ENCODE measurements around the gene EDIL3.
"Not testable (repeated sequence)": the region's sequence is repeated elsewhere in the genome, so short reads cannot be mapped to it uniquely, and the experiment has no call there.

EDIL3 gene

DNA sequence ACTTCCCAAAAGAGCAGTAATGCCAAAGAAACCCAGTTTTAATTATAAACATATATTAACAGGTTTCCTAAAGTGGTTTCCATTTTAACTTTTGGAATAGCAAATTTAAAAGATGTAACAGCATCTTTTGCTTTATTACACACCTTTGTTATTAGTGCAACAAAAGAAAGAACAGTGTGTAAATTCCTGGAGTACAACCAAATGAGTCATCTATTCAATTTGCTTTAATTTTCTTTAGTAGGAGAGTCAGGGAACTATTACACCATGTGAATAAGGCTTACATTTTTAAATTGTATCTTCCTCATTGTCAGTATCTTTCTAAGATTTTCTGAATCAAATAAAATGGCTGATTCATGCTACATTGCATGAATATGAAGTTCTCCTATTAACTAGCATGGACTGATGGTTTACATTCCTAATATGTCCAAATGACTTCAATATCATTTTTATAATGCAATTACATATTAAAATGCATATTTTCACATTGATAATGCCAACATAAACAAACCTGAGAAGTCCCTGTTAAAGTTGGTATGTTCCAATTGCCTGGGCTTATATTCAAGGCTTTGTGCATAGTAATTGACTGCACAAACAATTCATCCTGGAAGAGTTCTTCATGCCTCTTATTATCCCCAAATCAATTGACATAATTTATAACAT, 22.5 kb downstream of the EDIL3 start:
- TF ChIP-seq ZNF274 (IDR thresholded peaks at IDR 0.05; ENCODE audit: low read depth, low read length): no peak
- H3K4me3 ChIP-seq (ENCODE audit: low read length): no peak overlapping the region

- TF ChIP-seq ZNF274 (IDR thresholded peaks at IDR 0.05; ENCODE audit: low read depth, low read length): no peak
- H3K4me3 ChIP-seq (ENCODE audit: low read length): no peak overlapping the region
These were observed 23.1 kb downstream of the EDIL3 start for GRCh38 chr5:84361572-84361971.

GRCh38 chr5:84360056-84360455, 24.6 kb downstream of the EDIL3 start:
- no peak for TF ChIP-seq ZNF274 (IDR thresholded peaks at IDR 0.05; ENCODE audit: low read depth, low read length)
- no peak overlapping the region for H3K4me3 ChIP-seq (ENCODE audit: low read length)

DNA sequence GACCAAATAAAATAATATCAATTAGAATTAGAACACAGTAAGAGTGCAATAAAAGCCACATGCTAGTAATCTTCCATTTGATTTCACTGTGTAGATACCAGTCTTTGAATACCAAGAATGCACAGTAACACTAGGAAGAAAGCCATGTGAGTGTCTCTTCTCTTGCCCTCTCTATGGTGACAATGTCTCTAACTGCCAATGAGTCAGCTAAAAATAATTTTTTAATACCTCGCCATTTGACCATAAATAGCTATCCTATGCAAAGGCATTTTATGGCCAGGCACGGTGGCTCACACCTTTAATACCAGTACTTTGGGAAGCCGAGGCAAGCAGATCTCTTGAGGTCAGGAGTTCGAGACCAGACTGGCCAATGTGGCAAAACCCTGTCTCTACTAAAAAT, 30.6 kb downstream of the EDIL3 start:
- TF ChIP-seq ZNF274 (IDR thresholded peaks at IDR 0.05; ENCODE audit: low read depth, low read length): no peak
- H3K4me3 ChIP-seq (ENCODE audit: low read length): no peak overlapping the region

DNA sequence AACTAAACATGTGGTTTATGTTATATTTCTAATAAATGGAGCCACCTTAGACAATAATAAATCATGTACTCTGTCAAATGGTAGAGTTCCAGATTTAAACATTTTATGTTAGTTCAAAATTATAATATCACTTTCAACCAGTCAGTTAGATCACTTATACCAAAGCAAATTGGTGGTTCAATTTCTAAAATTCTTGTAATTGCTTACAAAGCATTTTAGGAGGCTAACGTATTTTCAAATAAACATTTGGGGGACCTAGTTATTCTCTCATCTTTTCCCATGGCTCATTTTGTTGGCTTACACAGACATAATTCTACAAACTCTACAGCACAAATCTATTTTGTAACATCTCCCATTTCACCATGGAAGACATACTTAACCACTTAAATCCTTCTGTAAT, 39.9 kb downstream of the EDIL3 start:
- no peak for TF ChIP-seq ZNF274 (IDR thresholded peaks at IDR 0.05; ENCODE audit: low read depth, low read length)
- no peak overlapping the region for H3K4me3 ChIP-seq (ENCODE audit: low read length)

- no peak overlapping the region for H3K4me3 ChIP-seq (ENCODE audit: low read length)
- no peak for TF ChIP-seq ZNF274 (IDR thresholded peaks at IDR 0.05; ENCODE audit: low read depth, low read length)
These were observed 41.5 kb downstream of the EDIL3 start for GRCh38 chr5:84343171-84343570.

GRCh38 chr5:84332106-84332505, 52.6 kb downstream of the EDIL3 start:
- no peak overlapping the region for H3K4me3 ChIP-seq (ENCODE audit: low read length)
- TF ChIP-seq ZNF274 (IDR thresholded peaks at IDR 0.05; ENCODE audit: low read depth, low read length): no peak

- no peak for TF ChIP-seq ZNF274 (IDR thresholded peaks at IDR 0.05; ENCODE audit: low read depth, low read length)
These were observed 57.1 kb downstream of the EDIL3 start for GRCh38 chr5:84327591-84327990.

GRCh38 chr5:84322646-84323045, 62.0 kb downstream of the EDIL3 start:
- H3K4me3 ChIP-seq (ENCODE audit: low read length): no peak overlapping the region
- no peak for TF ChIP-seq ZNF274 (IDR thresholded peaks at IDR 0.05; ENCODE audit: low read depth, low read length)

More at GRCh38 chr5:84327591-84327990, 57.1 kb downstream of the EDIL3 start:
- H3K4me3 ChIP-seq (ENCODE audit: low read length): no peak overlapping the region

DNA sequence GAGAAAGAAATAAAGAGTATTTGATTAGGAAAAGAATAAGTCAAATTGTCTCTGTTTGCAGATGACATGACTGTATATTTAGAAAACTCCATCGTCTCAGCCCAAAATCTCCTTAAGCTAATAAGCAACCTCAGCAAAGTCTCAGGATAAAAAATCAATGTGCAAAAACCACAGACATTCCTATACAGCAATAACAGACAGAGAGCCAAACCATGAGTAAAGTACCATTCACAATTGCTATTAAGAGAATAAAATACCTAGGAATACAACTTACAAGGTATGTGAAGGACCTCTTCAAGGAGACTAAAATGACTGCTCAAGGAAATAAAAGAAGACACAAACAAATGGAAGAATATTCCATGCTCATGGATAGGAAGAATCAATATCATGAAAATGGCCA, 66.9 kb downstream of the EDIL3 start:
- not testable (repeated sequence) for H3K4me3 ChIP-seq (ENCODE audit: low read length)

DNA sequence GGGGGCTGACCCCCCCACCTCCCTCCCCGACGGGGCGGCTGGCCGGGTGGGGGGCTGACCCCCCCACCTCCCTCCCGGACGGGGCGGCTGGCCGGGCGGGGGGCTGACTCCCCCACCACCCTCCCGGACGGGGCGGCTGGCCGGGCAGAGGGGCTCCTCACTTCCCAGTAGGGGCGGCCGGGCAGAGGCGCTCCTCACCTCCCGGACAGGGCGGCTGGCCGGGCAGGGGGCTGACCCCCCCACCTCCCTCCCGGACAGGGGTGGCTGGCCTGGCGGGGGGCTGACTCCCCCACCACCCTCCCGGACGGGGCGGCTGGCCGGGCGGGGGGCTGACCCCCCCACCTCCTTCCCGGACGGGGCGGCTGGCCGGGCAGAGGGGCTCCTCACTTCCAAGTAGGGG, 72.4 kb downstream of the EDIL3 start:
- H3K4me3 ChIP-seq (ENCODE audit: low read length): not testable (repeated sequence)

DNA sequence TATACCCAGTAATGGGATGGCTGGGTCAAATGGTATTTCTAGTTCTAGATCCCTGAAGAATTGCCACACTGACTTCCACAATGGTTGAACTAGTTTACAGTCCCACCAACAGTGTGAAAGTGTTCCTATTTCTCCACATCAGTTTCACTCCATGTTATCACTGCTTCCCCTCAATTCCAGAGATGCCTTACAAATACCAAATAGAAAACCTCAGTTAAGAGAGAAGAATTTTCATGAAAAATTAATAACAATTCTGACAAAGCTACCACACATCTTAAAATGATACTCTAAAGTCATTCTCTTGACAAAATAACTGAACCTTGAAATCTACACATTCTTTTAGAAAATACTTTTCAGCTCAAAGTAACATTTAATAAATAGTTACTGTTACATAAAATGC, 74.8 kb downstream of the EDIL3 start:
- not testable (repeated sequence) for H3K4me3 ChIP-seq (ENCODE audit: low read length)

DNA sequence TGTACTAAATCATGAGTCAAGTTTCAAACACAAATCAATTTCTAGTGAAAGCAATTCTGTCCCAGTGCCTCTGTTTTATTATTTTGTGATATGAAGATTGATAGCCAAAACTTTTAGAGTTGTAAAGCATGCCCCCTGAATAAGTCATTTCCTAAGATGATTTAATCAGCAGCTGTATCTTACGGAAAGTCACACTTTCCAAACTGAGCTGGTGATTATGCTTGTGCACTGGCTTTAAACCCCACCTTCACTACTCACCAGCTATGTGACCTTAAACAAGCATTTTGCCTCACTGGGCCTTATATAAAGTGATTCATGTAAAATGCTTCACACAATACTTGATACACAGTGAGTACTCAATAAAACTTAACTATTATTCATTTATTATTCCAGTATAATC, 78.1 kb downstream of the EDIL3 start:
- no peak overlapping the region for H3K4me3 ChIP-seq (ENCODE audit: low read length)
- TF ChIP-seq ZNF274 (IDR thresholded peaks at IDR 0.05; ENCODE audit: low read depth, low read length): no peak

- no peak for TF ChIP-seq ZNF274 (IDR thresholded peaks at IDR 0.05; ENCODE audit: low read depth, low read length)
- no peak overlapping the region for H3K4me3 ChIP-seq (ENCODE audit: low read length)
These were observed 80.1 kb downstream of the EDIL3 start for GRCh38 chr5:84304599-84304998.

DNA sequence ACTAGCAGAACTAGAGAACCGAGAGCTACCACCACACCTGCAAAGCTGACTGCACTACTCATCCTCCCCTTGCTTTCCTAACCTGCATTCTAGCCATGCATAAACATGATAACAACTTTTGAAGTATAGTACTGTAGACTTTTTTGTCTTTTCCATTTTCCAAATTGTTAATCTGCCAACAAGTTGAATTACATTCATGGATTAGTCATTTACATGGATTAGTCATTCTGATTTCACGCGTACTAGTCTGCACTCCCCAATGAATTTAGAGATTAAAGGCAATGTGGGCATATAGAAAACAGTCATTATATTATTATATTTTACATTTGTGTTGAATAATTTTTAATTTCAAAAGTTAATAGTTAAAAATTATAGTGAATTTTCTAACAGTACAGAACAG, 81.4 kb downstream of the EDIL3 start:
- TF ChIP-seq ZNF274 (IDR thresholded peaks at IDR 0.05; ENCODE audit: low read depth, low read length): no peak
- H3K4me3 ChIP-seq (ENCODE audit: low read length): no peak overlapping the region

- no peak for TF ChIP-seq ZNF274 (IDR thresholded peaks at IDR 0.05; ENCODE audit: low read depth, low read length)
- H3K4me3 ChIP-seq (ENCODE audit: low read length): no peak overlapping the region
These were observed 83.1 kb downstream of the EDIL3 start for GRCh38 chr5:84301535-84301934.

Data from GM08714 (cell line).